Activated B cell treated with CpG ODN at 0.5 μM for 24 hours (primary cell): ENCODE data around the gene WDR36. TPM values are rescaled to one million over a fixed set of nuclear protein-coding genes. Genes with fewer than 3 reads are reported as not detected.

Experiments
- ATAC-seq: fragments of 200-7000 bp; cut with Tn5 transposase; one replicate; pipeline ENCODE4 v1.10.0; 2021; ENCODE audit warnings: low read depth, mild to moderate bottlenecking, moderate library complexity
- CTCF ChIA-PET: fragments of 350-600 bp; sonication (Branson Sonifier 250); formaldehyde crosslinking; loops from one replicate; lab custom pipeline; 2021; ENCODE audit warnings: antibody characterized with exemption; lab: Charles Lee
- POLR2A ChIA-PET: fragments of 350-600 bp; sonication (Branson Sonifier 250); formaldehyde crosslinking; loops from one replicate; lab custom pipeline; 2021; ENCODE audit warnings: antibody characterized with exemption; lab: Charles Lee
- DNase-seq: peaks from one replicate; pipeline ENCODE4 v3.0.0; 2022
- H3K27ac Mint-ChIP-seq: one replicate; pipeline ENCODE4 v1.8.0; 2020; ENCODE audit warnings: mixed read lengths
- H3K27me3 Mint-ChIP-seq: one replicate; pipeline ENCODE4 v1.8.0; 2021; ENCODE audit warnings: mixed read lengths
- H3K36me3 Mint-ChIP-seq: one replicate; pipeline ENCODE4 v1.8.0; 2021; ENCODE audit warnings: low read depth, mixed read lengths
- H3K4me1 Mint-ChIP-seq: one replicate; pipeline ENCODE4 v1.8.0; 2021; ENCODE audit warnings: mixed read lengths
- H3K4me3 Mint-ChIP-seq: one replicate; pipeline ENCODE4 v1.8.0; 2020; ENCODE audit warnings: mild to moderate bottlenecking, mixed read lengths
- H3K9me3 Mint-ChIP-seq: one replicate; pipeline ENCODE4 v1.8.0; 2020; ENCODE audit warnings: mixed read lengths
- intact Hi-C: fragments of 100-400 bp; cut with micrococcal nuclease; formaldehyde crosslinking; loops from one replicate; pipeline ENCODE4 v1.15.1; 2024
- total RNA-seq: library from RNA; stranded (reverse); gene quantifications from 2 replicates; pipeline ENCODE4 v1.2.3, GENCODE V29; 2022
- TF ChIP-seq, protein P1 (sequence below): fragments of 200-600 bp; IDR thresholded peaks from one replicate; pipeline ENCODE4 v1.8.0; 2022; ENCODE audit warnings: antibody characterized with exemption, mild to moderate bottlenecking

Gene WDR36
- total RNA-seq, 1 donor from 2014 or later, result 48.6 TPM

DNA sequence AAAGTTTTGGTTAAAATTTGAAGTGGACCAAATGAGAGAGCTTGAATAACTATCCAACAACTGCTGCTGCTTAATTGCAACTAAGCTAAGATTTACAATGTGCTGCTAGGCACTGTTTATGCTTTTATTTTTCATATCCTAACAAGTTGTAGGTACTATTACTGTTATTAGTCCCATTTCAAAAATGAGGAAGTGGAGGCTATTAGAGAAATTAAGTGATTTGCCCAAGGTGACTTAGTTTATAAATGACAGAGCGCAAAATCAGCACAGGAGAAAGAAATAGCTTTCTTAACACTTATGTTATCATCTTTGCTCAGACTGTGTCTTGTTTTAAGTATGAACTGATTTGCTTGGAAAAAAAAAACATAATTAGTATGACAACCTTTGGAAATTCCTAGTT, 23.1 kb downstream of the WDR36 start:
- no peak for DNase-seq
- H3K4me3 Mint-ChIP-seq, result no peak overlapping the region
- H3K9me3 Mint-ChIP-seq, result no peaks in the 10 kb centered on the region
- CTCF ChIA-PET, result no interaction called here
- no peak overlapping the region for H3K27ac Mint-ChIP-seq
- ATAC-seq, result no peak
- H3K27me3 Mint-ChIP-seq, result no peaks in the 10 kb centered on the region
- TF ChIP-seq, protein P1, sequence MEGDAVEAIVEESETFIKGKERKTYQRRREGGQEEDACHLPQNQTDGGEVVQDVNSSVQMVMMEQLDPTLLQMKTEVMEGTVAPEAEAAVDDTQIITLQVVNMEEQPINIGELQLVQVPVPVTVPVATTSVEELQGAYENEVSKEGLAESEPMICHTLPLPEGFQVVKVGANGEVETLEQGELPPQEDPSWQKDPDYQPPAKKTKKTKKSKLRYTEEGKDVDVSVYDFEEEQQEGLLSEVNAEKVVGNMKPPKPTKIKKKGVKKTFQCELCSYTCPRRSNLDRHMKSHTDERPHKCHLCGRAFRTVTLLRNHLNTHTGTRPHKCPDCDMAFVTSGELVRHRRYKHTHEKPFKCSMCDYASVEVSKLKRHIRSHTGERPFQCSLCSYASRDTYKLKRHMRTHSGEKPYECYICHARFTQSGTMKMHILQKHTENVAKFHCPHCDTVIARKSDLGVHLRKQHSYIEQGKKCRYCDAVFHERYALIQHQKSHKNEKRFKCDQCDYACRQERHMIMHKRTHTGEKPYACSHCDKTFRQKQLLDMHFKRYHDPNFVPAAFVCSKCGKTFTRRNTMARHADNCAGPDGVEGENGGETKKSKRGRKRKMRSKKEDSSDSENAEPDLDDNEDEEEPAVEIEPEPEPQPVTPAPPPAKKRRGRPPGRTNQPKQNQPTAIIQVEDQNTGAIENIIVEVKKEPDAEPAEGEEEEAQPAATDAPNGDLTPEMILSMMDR, result no peak
- peaks cover 74% of the 10 kb centered on the region for H3K36me3 Mint-ChIP-seq
- H3K4me1 Mint-ChIP-seq, result peaks cover 3% of the 10 kb centered on the region
- POLR2A ChIA-PET, result no interaction called here
- intact Hi-C loops, result no loop called here

DNA sequence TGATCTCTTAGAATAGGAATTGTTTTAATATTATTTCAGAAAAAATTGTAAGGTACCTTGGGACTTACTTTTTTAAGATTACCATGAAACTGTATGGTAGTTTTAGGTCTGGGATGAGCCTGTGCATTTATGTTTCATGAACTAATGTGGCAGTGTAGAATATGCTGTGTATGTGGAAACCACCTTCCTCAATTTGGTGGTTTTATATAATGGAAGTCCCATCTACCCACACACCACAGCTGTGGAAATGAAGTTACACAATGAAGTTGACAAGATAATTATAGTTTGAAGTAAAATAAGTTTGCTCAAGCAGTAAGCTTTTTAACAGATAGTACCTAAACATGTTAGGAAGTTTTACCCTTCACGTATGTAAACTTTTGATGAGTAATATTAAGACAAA, 24.4 kb downstream of the WDR36 start:
- intact Hi-C loops, result no loop called here
- DNase-seq (no peak), ATAC-seq (no peak)
- no peaks in the 10 kb centered on the region for H3K9me3 Mint-ChIP-seq
- peaks cover 74% of the 10 kb centered on the region for H3K36me3 Mint-ChIP-seq
- no peak overlapping the region for H3K27ac Mint-ChIP-seq
- CTCF ChIA-PET, result no interaction called here
- no peak overlapping the region for H3K4me3 Mint-ChIP-seq
- POLR2A ChIA-PET, result no interaction called here
- TF ChIP-seq, protein P1, result no peak
- peaks cover 3% of the 10 kb centered on the region for H3K4me1 Mint-ChIP-seq
- no peaks in the 10 kb centered on the region for H3K27me3 Mint-ChIP-seq

DNA sequence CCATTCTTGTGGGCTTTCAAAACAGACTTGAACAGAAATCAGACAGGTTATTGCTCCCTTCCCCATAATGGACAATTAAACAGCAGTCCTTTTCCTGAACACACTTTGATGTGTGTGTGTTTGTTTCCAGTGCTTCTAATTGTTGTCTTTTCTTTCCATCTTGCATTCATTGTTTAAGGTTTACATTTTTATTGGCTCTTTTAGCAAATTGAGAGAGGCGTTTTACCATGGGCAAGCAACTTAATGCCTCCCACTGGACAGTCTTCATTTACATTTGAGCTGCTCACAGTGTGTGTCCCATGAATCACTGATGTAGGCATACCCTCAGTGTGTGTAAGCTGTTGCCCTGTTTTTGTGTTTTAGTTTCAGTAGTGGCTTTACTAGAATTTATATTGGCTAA, 25.0 kb downstream of the WDR36 start:
- Mint-ChIP-seq H3K4me3 (no peak overlapping the region), H3K27ac (no peak overlapping the region), H3K4me1 (peaks cover 3% of the 10 kb centered on the region), H3K9me3 (no peaks in the 10 kb centered on the region), H3K36me3 (peaks cover 76% of the 10 kb centered on the region), H3K27me3 (no peaks in the 10 kb centered on the region)
- ChIA-PET CTCF (no interaction called here), POLR2A (no interaction called here)
- TF ChIP-seq, protein P1, result no peak
- intact Hi-C loops, result no loop called here
- DNase-seq, result no peak
- no peak for ATAC-seq

DNA sequence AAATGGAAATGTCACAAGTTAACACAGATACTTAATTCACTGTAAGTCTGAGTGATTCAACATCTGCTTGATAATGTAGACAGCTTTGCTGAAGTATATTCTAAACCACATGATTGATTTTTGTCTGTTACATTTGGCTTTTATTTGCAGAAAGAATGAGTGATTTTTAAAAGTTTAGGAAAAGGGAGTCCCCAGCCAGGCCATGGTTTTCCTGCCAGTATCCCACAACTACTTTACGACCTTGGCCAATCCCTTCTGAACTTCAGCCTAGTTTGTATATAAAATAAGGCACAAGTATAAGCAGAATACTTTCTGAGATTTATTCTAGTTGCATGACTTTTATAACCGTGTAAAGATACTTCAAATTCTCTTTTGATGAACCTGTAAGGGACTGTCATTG, 27.1 kb downstream of the WDR36 start:
- Mint-ChIP-seq H3K36me3 (peaks cover 78% of the 10 kb centered on the region), H3K27me3 (no peaks in the 10 kb centered on the region), H3K4me3 (no peak overlapping the region), H3K9me3 (no peaks in the 10 kb centered on the region), H3K27ac (no peak overlapping the region), H3K4me1 (peaks cover 3% of the 10 kb centered on the region)
- TF ChIP-seq, protein P1, result no peak
- ChIA-PET POLR2A (no interaction called here), CTCF (no interaction called here)
- intact Hi-C loops, result no loop called here
- DNase-seq, result no peak
- ATAC-seq, result no peak

DNA sequence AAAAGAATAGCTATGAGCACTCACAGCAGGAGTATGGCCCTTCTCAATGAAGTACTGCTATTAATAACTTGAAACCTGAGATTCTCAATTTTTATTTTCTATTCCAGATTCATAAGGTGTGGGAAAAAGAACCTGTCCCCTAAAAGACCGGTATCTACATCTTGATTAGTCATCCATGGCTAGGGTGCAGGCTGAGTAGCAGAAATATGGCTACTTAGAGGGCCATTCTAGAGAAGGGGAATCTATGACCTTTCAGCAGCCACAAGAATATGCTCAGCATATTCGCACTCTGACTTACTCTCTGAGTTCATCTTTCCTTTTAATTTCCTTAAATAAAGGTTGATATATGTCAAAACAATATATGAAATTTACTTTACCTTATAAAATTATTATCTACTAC, 27.7 kb downstream of the WDR36 start:
- Mint-ChIP-seq H3K4me1 (peaks cover 3% of the 10 kb centered on the region), H3K36me3 (peaks cover 77% of the 10 kb centered on the region), H3K27me3 (no peaks in the 10 kb centered on the region), H3K9me3 (no peaks in the 10 kb centered on the region), H3K27ac (no peak overlapping the region), H3K4me3 (no peak overlapping the region)
- intact Hi-C loops, result no loop called here
- ATAC-seq (no peak), DNase-seq (no peak)
- TF ChIP-seq, protein P1, result no peak
- CTCF ChIA-PET, result no interaction called here
- POLR2A ChIA-PET, result no interaction called here
